Activated T-cell treated with anti-CD3 and anti-CD28 coated beads for 4 hours (primary cell): ENCODE measurements around the gene ECI1.
"Not testable (repeated sequence)": the region's sequence is repeated elsewhere in the genome, so short reads cannot be mapped to it uniquely, and the experiment has no call there.

ENCODE experiments used
- DNase-seq: peaks from one replicate; pipeline ENCODE4 v3.0.0-alpha.2; 2020

Gene ECI1

GRCh38 chr16:2278956-2279800 lies 27.8 kb upstream of the ECI1 start:
- DNase-seq = no peak

- no peak for DNase-seq
These were observed 26.9 kb upstream of the ECI1 start for GRCh38 chr16:2278272-2278608.

- DNase-seq = no peak
These were observed 26.3 kb upstream of the ECI1 start for GRCh38 chr16:2277466-2278271.

- no peak for DNase-seq
These were observed 25.2 kb upstream of the ECI1 start for GRCh38 chr16:2276368-2277195.

- no peak for DNase-seq
These were observed 24.3 kb upstream of the ECI1 start for GRCh38 chr16:2275476-2276367.

- no peak for DNase-seq
These were observed 22.5 kb upstream of the ECI1 start for GRCh38 chr16:2273931-2274330.

- DNase-seq = no peak
These were observed 22.1 kb upstream of the ECI1 start for GRCh38 chr16:2273484-2273883.

GRCh38 chr16:2271848-2272461 lies 20.6 kb upstream of the ECI1 start:
- DNase-seq = no peak

- DNase-seq = no peak
These were observed 19.4 kb upstream of the ECI1 start for GRCh38 chr16:2270588-2271470.

GRCh38 chr16:2270070-2270462 lies 18.7 kb upstream of the ECI1 start:
- DNase-seq = no peak

- DNase-seq = peak; percentile 96
These were observed 16.7 kb upstream of the ECI1 start, which contains the start of gene RNPS1 for GRCh38 chr16:2267913-2268666. TSS of gene RNPS1 (minus strand) at chr16:2268126. CDS start at chr16:2264643, 3,483 bp downstream.

GRCh38 chr16:2267505-2267912 lies 16.1 kb upstream of the ECI1 start:
- not testable (repeated sequence) for DNase-seq

- not testable (repeated sequence) for DNase-seq
These were observed 15.5 kb upstream of the ECI1 start for GRCh38 chr16:2266887-2267286.

- not testable (repeated sequence) for DNase-seq
These were observed 11.6 kb upstream of the ECI1 start for GRCh38 chr16:2263026-2263425.

GRCh38 chr16:2260250-2260649 lies 8.9 kb upstream of the ECI1 start:
- no peak for DNase-seq

GRCh38 chr16:2258530-2258929 lies 7.1 kb upstream of the ECI1 start:
- not testable (repeated sequence) for DNase-seq

- no peak for DNase-seq
These were observed 6.3 kb upstream of the ECI1 start for GRCh38 chr16:2257726-2258125.

- no peak for DNase-seq
These were observed 5.2 kb upstream of the ECI1 start for GRCh38 chr16:2256531-2257140.

GRCh38 chr16:2253293-2253692 lies 1.9 kb upstream of the ECI1 start:
- no peak for DNase-seq
